Putamen (tissue), 1 donor: ENCODE results near the gene BLZF1.
"Not testable (repeated sequence)": the region's sequence is repeated elsewhere in the genome, so short reads cannot be mapped to it uniquely, and the experiment has no call there.

Experiments
- DNase-seq: peaks from one replicate; pipeline ENCODE4 v3.0.0-alpha.2; 2016; ENCODE audit warnings: low spot score

The BLZF1 gene

GRCh38 chr1:169361281-169361680, 6.7 kb upstream of the BLZF1 start:
- DNase-seq: no peak

DNA sequence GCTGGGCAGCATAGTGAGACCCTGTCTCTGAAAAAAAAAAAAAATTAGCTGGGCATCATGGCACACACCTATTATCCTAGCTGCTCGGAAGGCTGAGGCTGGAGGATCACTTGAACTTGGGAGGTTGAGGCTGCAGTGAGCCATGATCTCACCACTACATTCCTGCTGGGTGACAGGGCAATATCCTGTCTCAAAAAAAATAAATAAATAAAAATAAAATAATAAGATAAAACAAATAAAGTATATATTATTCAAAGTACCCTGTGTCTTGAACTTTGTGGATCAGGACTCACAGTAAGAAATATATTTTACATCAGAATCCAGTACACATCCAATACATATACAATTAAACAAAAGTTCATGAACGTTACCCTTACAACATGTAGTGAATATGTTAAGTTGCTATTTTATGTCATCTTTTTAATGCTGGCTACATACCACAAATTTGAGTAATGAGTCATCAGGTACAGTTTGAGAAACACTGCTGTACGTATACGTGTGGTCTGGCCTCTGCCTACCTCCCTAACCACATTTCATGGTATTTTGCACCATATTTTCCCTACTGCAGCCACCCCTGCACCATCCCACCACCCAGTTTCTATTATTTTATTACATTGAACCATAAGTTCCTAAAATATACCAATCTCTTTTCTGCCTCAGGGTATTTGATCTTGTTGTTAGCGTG, 4.8 kb upstream of the BLZF1 start:
- no peak for DNase-seq

DNA sequence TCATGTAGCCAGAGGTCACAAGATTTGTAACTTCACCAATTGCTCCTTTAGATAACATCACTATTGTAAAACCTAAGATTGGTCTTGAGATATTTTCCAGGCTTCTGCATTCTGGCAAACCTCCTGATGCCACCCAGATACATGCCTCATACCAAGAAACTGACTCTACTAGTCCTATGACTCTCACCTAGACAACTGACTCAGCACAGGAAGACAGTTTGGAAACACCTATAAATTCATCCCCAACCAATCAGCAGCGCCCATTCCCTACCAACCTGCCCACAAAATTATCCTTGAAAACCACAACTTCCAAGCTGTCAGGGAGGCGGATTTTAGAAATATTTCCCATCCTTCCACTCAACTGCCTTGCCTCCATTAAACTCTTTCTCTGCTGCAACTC, 3.0 kb upstream of the BLZF1 start:
- DNase-seq: no peak

GRCh38 chr1:169367096-169367685, 804 bp upstream of the BLZF1 start:
- no peak for DNase-seq

DNA sequence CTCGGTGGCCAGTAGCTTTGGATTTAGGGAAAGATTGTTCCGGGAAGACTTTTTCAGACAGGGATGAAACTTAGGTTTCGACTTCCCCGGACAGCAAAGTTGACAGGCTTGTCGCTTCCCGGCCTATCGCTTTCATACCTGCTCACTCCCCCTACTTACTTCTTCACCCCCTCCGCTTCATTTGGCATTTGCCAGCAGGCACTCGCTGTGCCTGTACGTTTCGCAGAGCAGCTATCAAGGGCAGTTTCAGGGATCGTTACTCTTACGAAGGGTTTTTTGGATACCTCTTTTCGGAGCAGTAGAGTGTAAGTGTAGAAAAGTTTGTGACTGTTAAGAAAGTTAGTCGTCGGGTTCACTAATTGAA, 393 bp downstream of the BLZF1 start:
- peak; percentile 5 for DNase-seq

DNA sequence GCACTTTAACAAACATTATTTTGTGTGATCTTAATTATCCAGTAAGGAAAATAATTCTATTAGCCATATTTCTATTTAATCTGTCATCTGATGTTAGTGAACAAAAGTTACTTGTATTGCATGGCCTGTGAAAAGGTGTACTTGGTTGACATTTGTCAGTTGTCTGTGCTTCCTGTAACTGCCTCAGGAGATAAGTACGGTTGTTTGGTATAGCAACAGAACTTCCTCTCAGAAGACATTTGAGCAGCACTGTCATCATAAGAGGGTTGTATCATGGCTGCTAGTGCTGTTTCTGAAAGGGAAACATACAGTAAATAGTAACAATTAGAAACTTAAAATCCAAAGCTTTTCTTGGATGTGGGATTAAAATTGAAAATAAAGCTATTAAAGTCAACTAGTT, 3.4 kb downstream of the BLZF1 start:
- no peak for DNase-seq

- no peak for DNase-seq
Observed at GRCh38 chr1:169381162-169381561, 13.2 kb downstream of the BLZF1 start.

- no peak for DNase-seq
Observed at GRCh38 chr1:169383449-169383848, 15.5 kb downstream of the BLZF1 start.

DNA sequence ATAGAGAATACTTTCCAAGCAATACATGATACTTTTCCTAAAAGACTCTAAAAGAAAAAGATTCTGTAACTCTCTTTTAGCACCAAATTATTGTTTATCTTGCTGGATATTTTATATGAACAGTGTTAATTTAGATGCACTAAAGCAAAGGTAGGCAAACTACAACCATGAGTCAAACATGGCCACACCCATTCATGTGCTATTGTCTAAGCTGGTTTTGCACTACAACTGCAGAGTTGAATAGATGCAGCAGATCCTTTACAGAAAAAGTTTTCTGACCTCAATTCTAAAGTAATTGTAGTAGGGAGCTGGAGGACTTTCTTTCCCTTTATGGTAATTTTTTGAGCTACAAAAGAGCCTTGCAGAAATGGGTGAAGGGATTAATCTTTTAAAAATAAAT, 19.4 kb downstream of the BLZF1 start:
- DNase-seq: no peak

- no peak for DNase-seq
Observed at GRCh38 chr1:169390303-169390702, 22.3 kb downstream of the BLZF1 start.

GRCh38 chr1:169392406-169392805, 24.4 kb downstream of the BLZF1 start:
- DNase-seq: no peak

GRCh38 chr1:169395955-169396354, 28.0 kb downstream of the BLZF1 start:
- DNase-seq: no peak

- DNase-seq: not testable (repeated sequence)
Observed at GRCh38 chr1:169402578-169402977, 34.6 kb downstream of the BLZF1 start.

DNA sequence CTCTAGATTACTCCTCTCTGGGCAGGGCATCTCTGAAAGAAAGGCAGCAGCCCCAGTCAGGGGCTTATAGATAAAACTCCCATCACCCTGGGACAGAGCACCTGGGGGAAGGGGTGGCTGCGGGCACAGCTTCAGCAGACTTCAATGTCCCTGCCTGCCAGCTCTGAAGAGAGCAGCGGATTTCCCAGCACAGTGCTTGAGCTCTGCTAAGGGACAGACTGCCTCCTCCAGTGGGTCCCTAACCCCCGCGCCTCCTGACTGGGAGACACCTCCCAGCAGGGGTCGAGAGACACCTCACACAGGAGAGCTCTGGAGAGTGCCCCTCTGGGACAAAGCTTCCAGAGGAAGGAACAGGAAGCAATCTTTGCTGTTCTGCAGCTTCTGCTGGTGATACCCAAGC, 40.3 kb downstream of the BLZF1 start:
- not testable (repeated sequence) for DNase-seq

DNA sequence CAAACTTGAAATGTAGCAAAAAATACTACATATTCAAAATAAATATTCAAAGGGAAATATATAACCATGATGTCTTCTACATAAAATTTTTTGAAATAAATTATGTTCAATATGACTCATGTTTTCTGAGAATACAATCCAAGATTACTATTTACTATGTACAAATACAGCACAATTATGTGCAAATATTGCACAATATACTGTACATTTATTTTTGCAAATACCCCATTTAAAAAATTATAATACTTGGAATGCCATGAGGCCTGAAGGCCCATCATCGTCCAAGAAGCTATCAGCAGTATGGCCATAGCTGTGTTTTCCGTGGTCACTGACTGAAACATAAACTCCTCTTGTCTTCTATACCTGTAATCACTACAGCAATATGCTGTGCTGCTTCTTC, 47.0 kb downstream of the BLZF1 start:
- no peak for DNase-seq

GRCh38 chr1:169421309-169421708, 53.3 kb downstream of the BLZF1 start:
- DNase-seq: no peak

DNA sequence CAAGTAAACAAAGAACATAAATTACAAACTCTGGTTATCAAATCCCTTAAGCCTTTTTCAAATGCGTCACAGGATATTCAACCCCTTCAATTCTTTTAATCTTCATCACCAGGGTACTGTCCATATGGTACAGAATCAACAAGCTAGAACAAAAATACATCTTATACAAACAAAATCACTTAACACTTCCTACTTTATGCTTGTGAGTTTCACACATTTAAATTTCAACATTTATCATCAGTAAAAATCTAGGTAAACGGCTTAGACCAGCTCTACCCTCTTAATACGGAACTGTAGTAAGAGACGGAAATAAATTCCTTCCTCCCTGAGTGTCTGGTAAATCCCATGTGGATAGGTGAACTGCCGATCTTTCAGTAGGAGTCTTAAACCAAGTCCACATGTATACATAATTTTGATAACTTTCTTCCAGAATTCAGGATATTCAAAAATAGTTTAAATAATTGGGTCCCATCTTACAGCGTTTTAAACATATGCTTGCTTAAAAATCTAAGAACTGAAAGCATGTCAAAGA, 58.2 kb downstream of the BLZF1 start:
- DNase-seq: peak; percentile 1

- DNase-seq: peak; percentile 81
Observed at GRCh38 chr1:169427081-169427641, 59.2 kb downstream of the BLZF1 start, which contains the start of gene CCDC181. CCDC181 (minus strand) TSS chr1:169427474; CDS start chr1:169424927, 2,547 bp downstream.
